ENCODE measurements around the gene STMP1.
"Not testable (repeated sequence)": the region's sequence is repeated elsewhere in the genome, so short reads cannot be mapped to it uniquely, and the experiment has no call there.

Gene STMP1

GRCh38 chr7:135664046-135664589 is 1.8 kb downstream of the STMP1 start:
- DNase-seq (ENCODE audit: low read depth), result peak; percentile 30

GRCh38 chr7:135665042-135665441 is 2.7 kb downstream of the STMP1 start:
- no peak for DNase-seq (ENCODE audit: low read depth)

- DNase-seq (ENCODE audit: low read depth), result peak; percentile 18
Observed at GRCh38 chr7:135666156-135666555, 3.8 kb downstream of the STMP1 start.

DNA sequence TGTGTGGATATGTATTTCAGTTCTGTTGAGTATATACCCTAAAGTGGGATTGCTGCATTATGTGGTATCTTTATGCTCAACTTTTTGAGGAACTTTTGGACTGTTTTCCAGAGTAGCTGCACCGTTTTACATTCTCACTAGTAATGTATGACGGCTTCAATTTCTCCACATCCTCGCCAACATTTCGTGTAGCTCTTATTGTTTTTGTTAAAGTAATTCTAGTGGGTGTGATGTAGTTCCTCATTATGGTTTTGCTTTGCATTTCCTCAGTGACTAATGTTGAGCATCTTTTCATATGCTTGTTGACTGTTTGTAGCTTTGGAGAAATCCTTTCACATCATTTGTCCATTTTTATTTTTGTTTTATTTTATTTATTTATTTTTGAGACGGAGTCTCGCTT is 4.5 kb downstream of the STMP1 start:
- no peak for DNase-seq (ENCODE audit: low read depth)

DNA sequence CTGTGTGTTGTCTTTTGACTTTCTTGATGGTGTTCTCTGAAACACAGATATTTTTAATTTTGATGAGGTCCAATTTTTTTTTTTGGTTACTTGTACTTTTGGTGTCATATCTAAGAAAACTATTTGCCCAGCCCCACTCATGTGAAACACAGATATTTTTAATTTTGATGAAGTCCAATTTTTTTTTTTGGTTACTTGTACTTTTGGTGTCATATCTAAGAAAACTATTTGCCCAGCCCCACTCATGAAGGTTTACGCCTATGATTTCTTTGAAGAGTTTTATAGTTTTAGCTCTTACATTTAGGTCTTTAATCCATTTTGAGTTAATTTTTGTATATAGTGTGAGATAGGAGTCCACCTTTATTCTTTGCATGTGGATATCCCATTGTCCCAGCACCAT is 5.3 kb downstream of the STMP1 start:
- DNase-seq (ENCODE audit: low read depth), result not testable (repeated sequence)

- DNase-seq (ENCODE audit: low read depth), result not testable (repeated sequence)
Observed at GRCh38 chr7:135668852-135669395, 6.6 kb downstream of the STMP1 start.

DNA sequence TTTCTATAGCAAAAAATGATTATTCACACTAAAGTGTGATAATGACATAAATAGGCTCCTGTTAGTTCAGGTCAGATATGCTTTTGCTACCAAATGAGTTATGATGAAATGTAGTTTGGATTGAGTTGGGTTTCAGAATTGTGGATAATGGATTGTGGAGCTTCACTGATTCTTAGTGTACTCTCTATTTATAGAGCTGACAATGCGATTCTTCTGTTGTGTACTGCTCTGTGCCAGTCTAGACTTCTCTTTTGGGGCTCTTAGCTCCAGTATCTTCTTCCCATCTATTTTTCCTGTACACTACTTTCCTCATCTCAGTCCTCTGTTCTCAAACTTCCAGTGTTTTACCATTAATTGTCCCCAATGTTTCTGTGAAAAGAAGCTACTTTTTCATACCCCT is 7.5 kb downstream of the STMP1 start:
- DNase-seq (ENCODE audit: low read depth), result no peak

- peak; percentile 85 for DNase-seq (ENCODE audit: low read depth)
Observed at GRCh38 chr7:135670179-135670578, 7.9 kb downstream of the STMP1 start.

GRCh38 chr7:135672560-135673359 is 10.4 kb downstream of the STMP1 start:
- DNase-seq (ENCODE audit: low read depth), result peak; percentile 77

- peak; percentile 77 for DNase-seq (ENCODE audit: low read depth)
Observed at GRCh38 chr7:135673360-135673706, 11.0 kb downstream of the STMP1 start.

- DNase-seq (ENCODE audit: low read depth), result peak; percentile 52
Observed at GRCh38 chr7:135678612-135679575, 16.6 kb downstream of the STMP1 start.

GRCh38 chr7:135681762-135682161 is 19.4 kb downstream of the STMP1 start:
- no peak for DNase-seq (ENCODE audit: low read depth)

DNA sequence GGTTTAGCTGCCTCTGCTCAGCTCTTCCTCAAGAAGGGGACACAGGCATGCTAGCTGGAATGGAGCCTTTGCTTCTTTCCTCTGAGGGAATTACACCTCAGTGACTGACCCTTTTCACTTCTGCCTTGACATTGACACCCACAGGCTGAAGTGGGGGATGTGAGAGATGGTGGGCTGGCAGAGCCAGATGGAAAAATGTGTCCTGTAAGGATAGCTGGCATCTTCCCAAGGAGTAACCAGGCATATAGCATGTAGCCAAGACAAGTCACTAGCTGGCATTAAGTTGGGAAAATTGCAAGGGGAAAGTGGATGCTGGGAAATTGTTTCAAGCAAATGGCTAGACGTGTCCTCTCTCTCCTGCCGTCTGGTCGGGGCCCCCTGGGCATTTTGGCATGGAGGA is 19.9 kb downstream of the STMP1 start:
- no peak for DNase-seq (ENCODE audit: low read depth)

DNA sequence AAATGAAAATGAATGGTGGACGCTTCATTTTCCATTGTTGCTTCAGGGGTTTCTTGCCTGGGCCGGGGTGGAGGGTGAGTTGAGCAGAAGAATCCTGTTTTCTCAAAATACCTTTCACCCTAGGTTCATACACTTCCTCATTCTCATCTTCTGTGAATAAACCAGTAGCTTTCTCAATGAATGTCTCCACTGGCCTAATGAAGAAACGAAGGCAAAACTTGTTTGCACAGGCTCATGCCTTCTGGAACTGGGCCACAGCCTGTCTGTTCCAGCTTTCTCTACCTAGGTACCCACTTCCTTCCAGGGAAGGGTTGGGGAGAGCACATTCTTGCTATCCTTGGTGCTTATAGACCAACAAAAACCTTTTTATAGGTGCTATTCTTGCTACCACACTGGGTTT is 21.3 kb downstream of the STMP1 start:
- no peak for DNase-seq (ENCODE audit: low read depth)

GRCh38 chr7:135684136-135684535 is 21.8 kb downstream of the STMP1 start:
- peak; percentile 77 for DNase-seq (ENCODE audit: low read depth)

DNA sequence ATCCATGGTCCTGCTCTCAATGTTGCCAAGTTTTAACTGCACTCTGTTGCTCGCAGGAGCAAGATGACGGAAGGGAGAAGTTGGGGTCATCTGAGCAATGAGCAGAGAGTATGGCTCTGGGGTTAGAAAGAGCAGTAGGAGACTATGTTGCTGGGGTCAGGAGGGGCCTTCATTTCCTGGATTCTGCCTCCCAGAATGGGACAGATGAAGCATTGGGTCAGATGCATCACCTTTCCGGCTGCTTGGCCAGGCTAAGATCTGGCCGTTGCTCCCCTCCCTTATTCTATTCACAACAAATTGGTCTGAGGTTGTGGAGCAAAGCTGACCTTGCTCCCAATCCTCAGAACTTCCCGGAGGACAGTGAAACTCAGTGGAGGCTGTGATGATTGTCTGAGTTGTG is 22.4 kb downstream of the STMP1 start:
- no peak for DNase-seq (ENCODE audit: low read depth)

- DNase-seq (ENCODE audit: low read depth), result peak; percentile 73
Observed at GRCh38 chr7:135685306-135686084, 23.2 kb downstream of the STMP1 start.

DNA sequence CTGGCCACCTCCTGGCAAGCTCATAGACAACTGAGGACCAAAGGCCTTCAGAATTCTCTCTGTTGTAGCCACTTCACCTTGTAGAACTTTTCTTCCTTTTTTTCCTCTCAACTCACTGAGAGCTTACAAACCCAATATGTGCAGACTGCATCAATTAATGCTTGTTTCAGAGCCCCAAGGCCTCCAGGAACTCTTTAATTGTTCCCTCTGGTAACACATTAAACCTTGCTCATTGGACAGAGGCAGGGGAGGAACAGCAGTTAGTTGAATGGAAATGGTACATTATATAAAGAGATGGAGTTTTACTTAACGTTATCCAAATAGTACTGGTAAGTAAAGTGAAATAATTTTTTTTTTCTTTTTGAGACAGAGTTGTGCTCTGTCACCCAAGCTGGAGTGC is 25.2 kb downstream of the STMP1 start:
- DNase-seq (ENCODE audit: low read depth), result no peak

DNA sequence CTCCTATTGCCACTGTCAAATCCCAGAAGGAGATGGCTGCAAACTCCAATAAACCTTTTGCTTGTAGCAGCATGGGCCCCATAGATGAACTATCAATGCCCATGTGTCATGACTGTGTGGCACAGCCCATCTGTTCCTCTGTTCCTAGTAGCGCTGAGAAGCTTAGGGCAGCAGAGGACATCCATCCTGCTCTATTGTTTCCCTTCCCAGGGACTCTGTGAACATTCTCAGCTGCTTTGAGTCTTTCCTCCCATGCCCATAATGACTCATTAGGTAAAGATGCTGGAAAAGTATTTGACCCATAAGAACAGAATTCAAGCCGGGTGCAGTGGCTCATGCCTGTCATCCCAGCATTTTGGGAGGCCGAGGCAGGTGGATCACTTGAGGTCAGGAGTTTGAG is 28.3 kb downstream of the STMP1 start:
- peak; percentile 89 for DNase-seq (ENCODE audit: low read depth)

DNA sequence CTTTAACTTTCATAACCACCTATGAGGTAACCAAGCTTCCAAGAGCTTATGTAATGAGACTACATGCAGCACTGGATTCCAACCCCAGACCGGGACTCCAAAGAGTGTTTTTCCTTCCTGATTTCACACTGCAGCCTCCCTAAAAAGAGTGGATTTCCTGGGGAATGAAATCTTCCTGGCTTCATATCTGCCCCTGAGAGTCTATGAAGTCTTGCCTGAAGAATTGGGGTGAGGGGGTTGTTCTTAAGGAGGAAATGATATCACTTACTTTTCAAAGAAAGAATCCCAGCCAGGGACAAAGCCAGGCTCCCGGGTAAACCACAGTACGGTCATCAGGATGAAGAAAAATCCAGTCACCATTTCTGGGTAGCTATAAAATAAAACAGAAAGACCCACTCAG is 29.7 kb downstream of the STMP1 start:
- peak; percentile 63 for DNase-seq (ENCODE audit: low read depth)

- not testable (repeated sequence) for DNase-seq (ENCODE audit: low read depth)
Observed at GRCh38 chr7:135692606-135693005, 30.3 kb downstream of the STMP1 start.

- no peak for DNase-seq (ENCODE audit: low read depth)
Observed at GRCh38 chr7:135693558-135693957, 31.2 kb downstream of the STMP1 start.

Measured in EH (cell line).